ENCODE measurements around the gene TTLL11.

- TF ChIP-seq CTCF (IDR thresholded peaks at IDR 0.05) (no peak), EP300 (IDR thresholded peaks at IDR 0.05) (no peak), POLR2A (IDR thresholded peaks at IDR 0.05) (no peak), POLR2AphosphoS5 (IDR thresholded peaks at IDR 0.05) (no peak)
Observed at GRCh38 chr9:121987314-121987713, 105.8 kb downstream of the TTLL11 start.

Data from gastroesophageal sphincter (tissue), 3 donors.